SK-N-SH (cell line): ENCODE data around the gene GJB1. TPM values are rescaled to one million over a fixed set of nuclear protein-coding genes. Genes with fewer than 3 reads are reported as not detected.

Experiments used
- CTCF ChIA-PET: fragments of 300-600, 350-600 bp; formaldehyde crosslinking; extraction: SDS; loops from one replicate; lab custom pipeline; 2021; lab: Yijun Ruan, JAX
- POLR2A ChIA-PET: fragments of 350-600 bp; sonication (Branson Sonifier 250); formaldehyde crosslinking; extraction: SDS; loops from one replicate; lab custom pipeline; 2020; ENCODE audit warnings: antibody characterized with exemption, inconsistent platforms; lab: Yijun Ruan, JAX
- DNase-seq: peaks from one replicate; pipeline ENCODE4 v3.0.0; 2012
- H2AFZ ChIP-seq: fragments of 200-600 bp; sonication (generic); 2 replicates; pipeline ENCODE4 v1.8.1; 2016; ENCODE audit warnings: antibody characterized with exemption, mild to moderate bottlenecking, low read depth
- H3F3A ChIP-seq: fragments of 200-600 bp; sonication (generic); replicated peaks from 2 replicates; pipeline ENCODE3; 2016; ENCODE audit warnings: antibody characterized with exemption, mild to moderate bottlenecking; ENCODE audit not compliant: insufficient read depth
- H3K27ac ChIP-seq, 2 experiments: fragments of 200-500 bp in 1 of 2; fragments of 200-600 bp in 1 of 2; sonication (Bioruptor generic) in 1 of 2; sonication (generic), shearing (Covaris generic) in 1 of 2; 2 replicates each; pipeline versions ENCODE4 v1.5.1 to v1.6.1; 2014 to 2016; ENCODE audit warnings: low read depth in 2 of 2, inconsistent platforms in 1 of 2, low read length in 1 of 2, mild to moderate bottlenecking in 1 of 2, mixed read lengths in 1 of 2
- H3K27me3 ChIP-seq: fragments of 200-600 bp; sonication (generic), shearing (Covaris generic); 2 replicates; pipeline ENCODE4 v1.6.1; 2016; ENCODE audit warnings: mixed run types; ENCODE audit not compliant: insufficient read depth
- H3K36me3 ChIP-seq, 2 experiments: fragments of 200-500 bp in 1 of 2; fragments of 200-600 bp in 1 of 2; sonication (Bioruptor generic) in 1 of 2; sonication (generic) in 1 of 2; replicated peaks in 1 of 2; 2 replicates each; pipeline versions ENCODE3 to v1.5.1; 2014 to 2016; ENCODE audit warnings: low read length in 1 of 2, mild to moderate bottlenecking in 1 of 2; ENCODE audit not compliant: insufficient read depth in 2 of 2, control insufficient read depth in 1 of 2
- H3K4me1 ChIP-seq, 2 experiments: fragments of 200-500 bp in 1 of 2; fragments of 200-600 bp in 1 of 2; sonication (Bioruptor generic) in 1 of 2; sonication (generic), shearing (Covaris generic) in 1 of 2; 2 replicates each; pipeline versions ENCODE4 v1.5.1 to v1.6.1; 2014 to 2016; ENCODE audit warnings: low read depth in 1 of 2, low read length in 1 of 2, mixed run types in 1 of 2; ENCODE audit not compliant: insufficient read depth in 2 of 2, control insufficient read depth in 1 of 2
- H3K4me2 ChIP-seq: fragments of 200-600 bp; sonication (generic), shearing (Covaris generic); 2 replicates; pipeline ENCODE4 v1.6.1; 2017; ENCODE audit warnings: mixed run types
- H3K4me3 ChIP-seq, 2 experiments: fragments of 200-500 bp in 1 of 2; fragments of 200-600 bp in 1 of 2; sonication (Bioruptor generic) in 1 of 2; sonication (generic), shearing (Covaris generic) in 1 of 2; 2 replicates each; pipeline versions ENCODE4 v1.5.1 to v1.8.1; 2014 to 2016; ENCODE audit warnings: low read depth in 2 of 2, inconsistent platforms in 1 of 2, low read length in 1 of 2, mild to moderate bottlenecking in 1 of 2, mixed read lengths in 1 of 2, moderate library complexity in 1 of 2
- H3K79me2 ChIP-seq: fragments of 200-600 bp; sonication (generic); 2 replicates; pipeline ENCODE4 v1.8.1; 2017; ENCODE audit warnings: mild to moderate bottlenecking; ENCODE audit not compliant: insufficient read depth
- H3K9ac ChIP-seq: fragments of 200-600 bp; sonication (generic); 2 replicates; pipeline ENCODE4 v1.6.1; 2017; ENCODE audit warnings: mixed run types
- H3K9me2 ChIP-seq: fragments of 200-600 bp; sonication (generic); 2 replicates; pipeline ENCODE4 v1.6.1; 2017; ENCODE audit warnings: mixed run types
- H3K9me3 ChIP-seq: fragments of 200-600 bp; sonication (generic); 2 replicates; pipeline ENCODE4 v1.6.1; 2017; ENCODE audit warnings: mixed run types, mild to moderate bottlenecking, moderate library complexity
- H4K20me1 ChIP-seq: fragments of 200-600 bp; sonication (generic); 2 replicates; pipeline ENCODE4 v1.6.1; 2017; ENCODE audit warnings: mild to moderate bottlenecking, mixed run types; ENCODE audit not compliant: insufficient read depth
- CHD2 ChIP-seq: fragments of 150-350 bp; IDR thresholded peaks from 2 replicates; pipeline ENCODE4 v1.6.1; 2018; ENCODE audit warnings: low read length; ENCODE audit not compliant: partially characterized antibody
- ELF1 ChIP-seq: IDR thresholded peaks from 2 replicates; pipeline ENCODE4 v1.4.0; 2012
- EP300 ChIP-seq, 2 experiments: IDR thresholded peaks; 2 replicates each; pipeline versions ENCODE4 v1.4.0 to v1.6.1; 2012; ENCODE audit warnings: borderline replicate concordance in 1 of 2, low read depth in 1 of 2, low read length in 1 of 2
- EZH2phosphoT487 ChIP-seq: fragments of 200-600 bp; sonication (generic); IDR thresholded peaks from 2 replicates; pipeline ENCODE4 v1.6.1; 2017; ENCODE audit warnings: low read depth, mixed run types, mild to moderate bottlenecking, antibody characterized with exemption, moderate library complexity, borderline replicate concordance
- FOXM1 ChIP-seq: IDR thresholded peaks from 2 replicates; pipeline ENCODE4 v1.4.0; 2012; ENCODE audit warnings: low read depth, mild to moderate bottlenecking
- GATA2 ChIP-seq: sonication (generic); formaldehyde crosslinking; IDR thresholded peaks from 2 replicates; pipeline ENCODE4 v1.5.0; 2020; ENCODE audit warnings: mild to moderate bottlenecking, missing genetic modification reagents
- MAX ChIP-seq: IDR thresholded peaks from 2 replicates; pipeline ENCODE4 v1.4.0; 2012; ENCODE audit warnings: low read depth
- MXI1 ChIP-seq: IDR thresholded peaks from 2 replicates; pipeline ENCODE4 v1.6.1; 2012; ENCODE audit warnings: mild to moderate bottlenecking, low read depth, low read length, improper control_type of control experiment
- PBX3 ChIP-seq: IDR thresholded peaks from 2 replicates; pipeline ENCODE4; 2012
- POLR2AphosphoS5 ChIP-seq: IDR thresholded peaks from 2 replicates; pipeline ENCODE4 v1.6.1; 2012; ENCODE audit warnings: low read depth, low read length
- RFX5 ChIP-seq: IDR thresholded peaks from 2 replicates; pipeline ENCODE4 v1.6.1; 2012; ENCODE audit warnings: mild to moderate bottlenecking, improper control_type of control experiment, low read length
- RXRA ChIP-seq: IDR thresholded peaks from 2 replicates; pipeline ENCODE4 v1.4.0; 2012; ENCODE audit warnings: low read depth, mild to moderate bottlenecking, borderline replicate concordance
- SMC3 ChIP-seq: IDR thresholded peaks from 2 replicates; pipeline ENCODE4 v1.6.1; 2012; ENCODE audit warnings: low read depth, low read length, improper control_type of control experiment
- TAF1 ChIP-seq: IDR thresholded peaks from 2 replicates; pipeline ENCODE4 v1.6.1; 2012; ENCODE audit warnings: low read depth, mild to moderate bottlenecking, low read length, moderate library complexity, borderline replicate concordance
- USF1 ChIP-seq: IDR thresholded peaks from 2 replicates; pipeline ENCODE4 v1.4.0; 2012; ENCODE audit warnings: low read depth, borderline replicate concordance
- USF2 ChIP-seq: fragments of 150-350 bp; IDR thresholded peaks from 2 replicates; pipeline ENCODE4 v1.6.1; 2017; ENCODE audit warnings: antibody characterized with exemption, low read length, low read depth, borderline replicate concordance
- YY1 ChIP-seq: IDR thresholded peaks from 2 replicates; pipeline ENCODE4 v1.4.0; 2012; ENCODE audit warnings: low read depth, mild to moderate bottlenecking
- WGBS: methylation state at CpG from one replicate; pipeline ENCODE4 v1.1.6; 2017; ENCODE audit warnings: low lambda C conversion rate; 5-methylcytosine and 5-hydroxymethylcytosine counted together
- polyA plus RNA-seq, 3 experiments: library from polyadenylated mRNA; depleted of rRNA; stranded (reverse); fragments of >200 nt; gene quantifications; 2 replicates each; pipeline ENCODE4 v1.2.3, GENCODE V29; 2012

GJB1 gene
- polyA plus RNA-seq, 1 of the 3 experiments (the other 2 are of a cell fraction), result not detected

GRCh38 chrX:71184803-71185495 is 38.1 kb upstream of the GJB1 start:
- Histone ChIP-seq H3K9me2 (no peaks in the 10 kb centered on the region), H3K9me3 (no peaks in the 10 kb centered on the region), H2AFZ (no peak overlapping the region), H3K4me2 (no peak overlapping the region), H3F3A (peaks cover 6% of the 10 kb centered on the region), H3K27ac (no peak overlapping the region), H3K4me3 (no peak overlapping the region), H3K79me2 (no peaks in the 10 kb centered on the region), H3K27me3 (no peaks in the 10 kb centered on the region; the same call in 1 of the 2 replicates), H3K9ac (no peak overlapping the region), H3K36me3 (no peaks in the 10 kb centered on the region), H3K4me1 (peaks cover 0 to 8% of the 10 kb centered on the region in 2 experiments; a peak in 1 of 4 replicates), H4K20me1 (no peaks in the 10 kb centered on the region)
- POLR2A ChIA-PET, result no interaction called here
- 40% methylated on average over 4 of the region's 4 CpGs for WGBS
- CTCF ChIA-PET, result interaction anchor here (0.6 to 1.5 kb wide), 2 partner anchors 10 to 396 kb away, joined by 3 to 4 read pairs; no protein-coding TSS in a partner anchor
- DNase-seq, result no peak
- TF ChIP-seq FOXM1 (no peak), YY1 (no peak), GATA2 (CRISPR knock-in tag) (no peak), USF2 (no peak), EZH2phosphoT487 (no peak), PBX3 (no peak), TAF1 (no peak), ELF1 (no peak), CHD2 (no peak), EP300 (IDR thresholded peaks at IDR 0.05; ENCODE audit: borderline replicate concordance in 1 of 2, low read depth in 1 of 2, low read length in 1 of 2) (no peak), POLR2AphosphoS5 (no peak), RXRA (no peak), SMC3 (no peak), USF1 (no peak), MAX (no peak), MXI1 (no peak), RFX5 (no peak)
